NB4 (cell line): ENCODE measurements around the gene PPP2R5C.

Source experiments
- CTCF ChIP-seq: IDR thresholded peaks from one replicate; pipeline ENCODE4 v1.5.1; 2012; ENCODE audit warnings: low read depth, low read length
- POLR2A ChIP-seq: IDR thresholded peaks from 2 replicates; pipeline ENCODE4 v1.6.1; 2011; ENCODE audit warnings: mild to moderate bottlenecking; ENCODE audit not compliant: insufficient read length; ENCODE audit errors: extremely low read depth

- TF ChIP-seq POLR2A (no peak), CTCF (no peak)
Measured at GRCh38 chr14:101815994-101816393, 54.5 kb downstream of the PPP2R5C start.
